Activated CD4-positive, alpha-beta T cell treated with anti-CD3 and anti-CD28 coated beads for 48 hours (primary cell): ENCODE data around the gene FBXW10B.
"Not testable (repeated sequence)": the region's sequence is repeated elsewhere in the genome, so short reads cannot be mapped to it uniquely, and the experiment has no call there.

Experiments
- DNase-seq: peaks from one replicate; pipeline ENCODE4 v3.0.0-alpha.2; 2020

The FBXW10B gene, protein sequence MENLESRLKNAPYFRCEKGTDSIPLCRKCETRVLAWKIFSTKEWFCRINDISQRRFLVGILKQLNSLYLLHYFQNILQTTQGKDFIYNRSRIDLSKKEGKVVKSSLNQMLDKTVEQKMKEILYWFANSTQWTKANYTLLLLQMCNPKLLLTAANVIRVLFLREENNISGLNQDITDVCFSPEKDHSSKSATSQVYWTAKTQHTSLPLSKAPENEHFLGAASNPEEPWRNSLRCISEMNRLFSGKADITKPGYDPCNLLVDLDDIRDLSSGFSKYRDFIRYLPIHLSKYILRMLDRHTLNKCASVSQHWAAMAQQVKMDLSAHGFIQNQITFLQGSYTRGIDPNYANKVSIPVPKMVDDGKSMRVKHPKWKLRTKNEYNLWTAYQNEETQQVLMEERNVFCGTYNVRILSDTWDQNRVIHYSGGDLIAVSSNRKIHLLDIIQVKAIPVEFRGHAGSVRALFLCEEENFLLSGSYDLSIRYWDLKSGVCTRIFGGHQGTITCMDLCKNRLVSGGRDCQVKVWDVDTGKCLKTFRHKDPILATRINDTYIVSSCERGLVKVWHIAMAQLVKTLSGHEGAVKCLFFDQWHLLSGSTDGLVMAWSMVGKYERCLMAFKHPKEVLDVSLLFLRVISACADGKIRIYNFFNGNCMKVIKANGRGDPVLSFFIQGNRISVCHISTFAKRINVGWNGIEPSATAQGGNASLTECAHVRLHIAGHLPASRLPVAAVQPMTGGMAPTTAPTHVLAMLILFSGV

DNA sequence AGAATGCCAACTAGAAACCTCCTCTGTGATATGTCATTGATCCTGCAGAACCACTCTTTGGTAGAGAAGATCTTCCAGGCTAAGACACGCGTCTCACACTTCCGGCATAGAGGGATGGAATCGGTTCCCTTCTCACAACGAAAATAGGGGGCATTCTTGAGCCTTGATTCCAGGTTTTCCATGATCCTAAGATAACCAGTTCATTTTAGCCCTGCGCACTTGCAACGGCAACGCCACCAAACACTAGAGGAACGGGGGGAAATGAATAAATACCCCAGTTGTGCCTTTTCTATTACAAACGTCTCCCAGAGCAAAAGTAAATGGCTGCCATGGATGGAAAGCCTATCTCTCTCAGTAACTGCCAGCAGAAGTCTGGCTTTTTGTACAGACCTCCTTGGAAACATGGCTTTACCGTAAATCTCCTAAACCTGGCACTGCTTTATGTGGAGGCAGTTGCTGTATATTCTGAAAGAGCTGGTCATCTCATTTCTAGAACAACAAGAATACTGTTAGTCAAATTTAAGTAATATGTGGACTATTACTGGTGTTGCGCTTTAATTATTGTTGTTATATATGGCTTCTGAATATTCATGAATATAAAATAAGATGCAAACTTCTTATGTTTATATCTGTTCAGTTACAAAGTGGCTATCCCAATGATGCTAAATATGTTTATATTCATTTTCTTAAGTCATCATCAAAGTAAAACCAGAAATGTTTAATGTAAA, at the start of gene FBXW10B:
TSS of gene FBXW10B (minus strand) at position 374 of the 728 bp plus-strand sequence. CDS start at position 182, 192 bp downstream.
- not testable (repeated sequence) for DNase-seq

DNA sequence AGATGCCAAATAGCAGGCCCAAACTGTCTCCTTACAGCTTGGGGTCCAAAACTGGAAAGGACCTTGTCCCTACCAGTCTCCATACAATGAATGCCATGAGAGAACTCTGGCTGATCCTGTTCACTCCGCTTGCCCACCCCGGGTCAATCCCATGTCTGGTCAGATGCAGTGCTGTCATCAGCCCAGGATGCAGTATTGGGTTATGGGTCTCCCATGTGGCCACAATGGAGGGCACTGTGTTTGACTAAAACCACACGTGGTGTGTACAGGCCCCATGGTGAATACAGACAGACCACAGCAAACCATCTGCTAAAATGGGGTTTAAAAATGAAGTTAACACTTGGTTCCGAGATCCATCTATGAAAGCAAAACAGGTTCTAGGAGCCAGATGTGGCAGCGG, 44.2 kb upstream of the FBXW10B start:
- no peak for DNase-seq

DNA sequence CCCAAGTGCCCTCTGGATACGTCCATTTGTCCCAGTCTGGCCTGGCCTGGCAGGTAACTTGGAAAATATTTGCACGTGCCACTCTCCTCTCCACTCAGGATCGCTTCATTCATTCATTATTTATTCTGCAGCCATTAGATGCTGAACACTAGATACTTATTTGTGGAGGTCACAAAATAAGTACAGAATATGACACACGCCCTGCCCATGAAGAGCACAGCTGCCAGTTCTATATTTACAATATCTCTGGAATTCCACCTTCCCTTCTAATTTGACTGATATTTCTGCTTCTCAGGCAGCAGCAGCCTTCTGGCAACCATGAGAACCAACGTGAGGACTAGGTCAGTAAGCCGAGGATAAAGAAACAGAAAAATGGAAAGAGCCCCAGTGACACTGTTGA, 43.7 kb upstream of the FBXW10B start:
- DNase-seq: no peak

DNA sequence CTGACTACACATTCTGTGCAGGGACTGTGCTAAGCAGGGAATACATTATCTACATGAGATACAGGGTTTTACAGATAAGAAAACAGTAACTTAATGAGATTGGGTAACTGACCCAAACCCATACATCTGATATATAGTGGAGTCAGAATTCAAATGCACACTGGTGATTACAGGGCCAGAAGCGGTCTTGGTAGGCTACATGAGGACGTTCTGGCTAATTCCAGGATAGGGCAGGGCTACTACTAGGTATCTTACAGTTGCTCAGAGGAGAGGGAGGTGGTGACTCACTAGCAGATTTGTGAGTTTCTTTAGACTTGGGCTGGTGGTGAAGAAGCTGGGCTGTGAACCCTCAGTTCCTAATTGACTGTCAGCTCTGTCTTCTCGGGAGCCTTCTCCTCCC, 43.2 kb upstream of the FBXW10B start:
- no peak for DNase-seq

DNA sequence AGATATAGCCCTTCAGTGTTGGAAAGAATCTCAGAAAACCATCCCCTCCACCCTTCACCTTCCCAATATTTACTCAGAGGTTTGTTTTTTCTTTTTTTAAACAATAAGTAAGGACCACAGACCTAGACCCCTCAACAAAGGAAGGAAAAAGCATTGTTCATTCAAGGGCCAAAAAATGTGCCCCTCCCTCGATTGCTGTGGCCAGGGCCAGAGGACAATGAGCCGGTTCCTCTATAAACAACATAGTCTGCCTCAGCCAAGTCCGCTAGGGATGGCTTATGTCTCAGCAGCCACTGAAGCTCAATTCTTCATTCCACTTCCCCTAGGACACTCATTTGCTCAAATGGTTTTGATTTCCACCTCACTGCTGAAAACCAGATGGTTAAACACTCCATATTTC, 40.6 kb upstream of the FBXW10B start:
- no peak for DNase-seq

DNA sequence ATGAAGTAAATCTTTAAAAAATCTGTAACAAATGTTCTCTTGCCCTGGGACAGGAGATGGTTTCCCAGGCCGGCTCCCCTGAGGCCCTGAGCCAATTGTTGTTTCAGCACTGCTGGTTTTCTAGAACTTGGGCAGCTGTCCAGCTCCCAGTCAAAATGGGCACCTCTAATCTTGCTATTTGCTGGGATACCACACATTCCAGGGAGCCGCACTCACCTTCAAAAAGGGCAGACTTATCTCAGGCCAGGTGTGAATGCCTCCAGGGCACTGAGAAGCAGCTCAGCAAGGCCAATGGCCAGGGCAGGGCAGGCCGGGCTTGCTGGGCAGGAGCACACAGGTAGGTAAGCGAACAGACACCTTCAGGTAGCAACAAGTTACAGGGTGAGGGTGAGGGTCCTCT, 40.2 kb upstream of the FBXW10B start:
- no peak for DNase-seq

DNA sequence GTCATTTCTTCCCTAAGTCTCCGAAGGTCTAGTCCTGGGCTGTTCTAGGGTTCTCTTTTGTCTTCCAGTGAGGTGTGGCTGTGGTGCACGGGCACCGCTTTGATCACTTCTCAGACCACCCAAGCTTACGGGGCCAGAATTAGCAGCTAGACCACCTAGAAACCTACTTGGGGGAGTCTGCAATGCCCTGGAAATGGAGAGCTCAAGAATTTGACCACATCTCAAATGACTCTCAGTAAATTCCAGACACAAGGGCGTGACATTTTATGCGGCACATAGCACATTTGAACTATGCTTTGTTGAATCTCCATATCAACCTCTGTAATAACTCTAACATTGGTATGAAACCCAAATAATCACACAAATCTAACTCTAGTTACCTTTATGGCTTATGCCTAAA, 39.7 kb upstream of the FBXW10B start:
- DNase-seq: no peak

DNA sequence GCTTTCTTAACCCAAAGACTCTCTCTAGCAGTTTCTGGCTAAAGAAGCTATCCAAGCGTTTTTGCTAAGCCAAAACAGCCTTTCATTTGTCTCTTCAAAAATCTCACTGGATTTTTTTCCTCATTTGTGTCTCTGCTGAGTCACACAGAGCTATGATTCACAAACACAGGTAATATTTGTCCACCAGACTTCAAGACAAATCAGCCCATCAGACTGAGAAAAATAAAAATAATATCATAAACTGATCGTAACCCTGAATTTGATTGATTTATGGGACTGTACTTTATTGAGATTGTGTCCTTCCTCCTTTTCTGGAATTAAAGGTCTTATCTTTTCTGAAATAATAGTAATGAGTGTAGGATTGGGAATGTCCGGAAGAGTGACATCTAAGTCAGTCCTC, 38.8 kb upstream of the FBXW10B start:
- no peak for DNase-seq

DNA sequence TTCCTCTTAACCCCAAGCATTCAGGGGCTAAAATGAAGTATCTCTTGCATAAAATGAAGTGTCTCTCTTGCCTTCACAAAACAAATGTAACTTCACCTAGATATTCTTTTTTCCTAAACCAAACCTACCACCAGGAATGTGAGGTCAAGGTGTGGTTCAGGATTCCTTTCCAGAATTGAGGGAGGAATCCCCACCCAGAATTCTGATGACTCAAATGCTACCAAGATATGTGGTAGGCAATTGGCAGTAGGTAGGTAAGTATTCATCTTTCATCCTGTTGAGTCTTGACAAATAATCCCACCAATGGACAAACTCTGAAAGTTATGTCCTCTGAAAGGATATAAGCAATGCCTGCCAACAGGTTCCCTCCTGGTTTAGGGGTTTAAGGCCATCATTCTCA, 38.4 kb upstream of the FBXW10B start:
- no peak for DNase-seq

DNA sequence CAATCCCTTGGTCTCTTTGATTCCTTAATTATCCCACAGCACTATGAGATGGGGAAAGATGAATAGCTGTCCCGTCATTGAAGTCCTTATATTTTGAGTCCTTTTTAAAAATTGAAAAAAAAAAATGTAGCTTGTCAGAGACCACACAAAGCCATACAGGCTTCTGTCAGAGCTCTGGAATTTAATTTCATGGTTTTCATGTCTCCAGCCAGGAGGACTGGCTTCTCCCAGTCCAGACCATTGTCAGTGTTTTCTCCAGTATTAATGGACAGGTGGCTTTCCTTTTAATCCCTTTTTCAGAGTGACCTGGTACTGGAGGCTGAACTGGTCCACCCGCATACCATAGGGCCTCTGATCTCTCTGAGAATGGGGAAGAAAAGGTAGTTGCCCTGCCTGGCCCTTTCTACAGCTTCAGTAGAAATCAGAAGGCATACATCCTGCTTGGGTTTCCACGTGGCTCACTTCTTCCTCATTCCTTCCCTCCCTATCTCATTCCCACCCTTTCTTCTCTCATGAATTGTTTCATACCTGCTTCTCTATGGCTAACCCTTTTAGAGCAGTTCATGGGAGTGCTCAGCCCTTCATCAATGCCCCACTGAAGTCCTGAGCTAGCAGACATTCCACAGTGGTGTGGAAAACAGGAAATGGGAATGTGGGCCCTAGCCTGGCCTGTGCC, 35.5 kb upstream of the FBXW10B start:
- no peak for DNase-seq

DNA sequence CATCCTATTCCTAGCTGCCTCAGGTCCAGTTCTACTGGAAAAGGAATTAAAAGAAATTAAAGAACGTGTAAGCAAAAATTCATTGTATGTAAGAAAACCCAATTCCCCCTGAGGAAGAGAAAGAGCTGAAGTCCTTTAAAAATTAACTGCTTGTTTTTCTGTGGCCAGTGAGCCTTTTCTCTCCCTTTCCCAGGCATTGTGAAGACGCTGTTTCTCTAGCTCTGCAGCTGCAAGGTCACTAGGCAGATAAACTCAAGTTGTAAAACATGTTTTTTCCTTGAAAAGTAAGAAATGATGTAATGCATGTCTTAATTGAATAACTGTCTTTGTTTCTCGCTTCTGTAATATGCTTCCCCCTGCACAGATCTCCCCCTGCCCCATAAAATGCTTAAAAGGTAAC, 34.9 kb upstream of the FBXW10B start:
- DNase-seq: not testable (repeated sequence)

DNA sequence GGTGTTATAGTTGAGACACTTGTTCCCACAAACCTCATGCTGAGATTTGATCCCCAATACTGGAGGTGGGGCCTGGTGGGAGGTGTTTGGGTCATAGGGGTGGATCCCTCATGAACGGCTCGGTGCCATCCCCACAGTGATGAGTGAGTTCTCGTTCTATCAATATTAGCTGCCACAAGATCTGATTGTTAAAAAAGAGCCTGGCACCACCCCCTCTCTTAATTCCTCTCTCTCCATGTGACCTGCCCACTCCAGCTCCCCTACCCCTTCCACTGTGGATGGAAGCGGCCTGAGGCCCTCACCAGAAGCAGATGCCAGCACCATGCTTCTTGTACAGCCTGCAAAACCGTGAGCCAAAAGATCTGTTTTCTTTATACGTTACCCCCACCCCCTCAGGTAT, 33.5 kb upstream of the FBXW10B start:
- no peak for DNase-seq

DNA sequence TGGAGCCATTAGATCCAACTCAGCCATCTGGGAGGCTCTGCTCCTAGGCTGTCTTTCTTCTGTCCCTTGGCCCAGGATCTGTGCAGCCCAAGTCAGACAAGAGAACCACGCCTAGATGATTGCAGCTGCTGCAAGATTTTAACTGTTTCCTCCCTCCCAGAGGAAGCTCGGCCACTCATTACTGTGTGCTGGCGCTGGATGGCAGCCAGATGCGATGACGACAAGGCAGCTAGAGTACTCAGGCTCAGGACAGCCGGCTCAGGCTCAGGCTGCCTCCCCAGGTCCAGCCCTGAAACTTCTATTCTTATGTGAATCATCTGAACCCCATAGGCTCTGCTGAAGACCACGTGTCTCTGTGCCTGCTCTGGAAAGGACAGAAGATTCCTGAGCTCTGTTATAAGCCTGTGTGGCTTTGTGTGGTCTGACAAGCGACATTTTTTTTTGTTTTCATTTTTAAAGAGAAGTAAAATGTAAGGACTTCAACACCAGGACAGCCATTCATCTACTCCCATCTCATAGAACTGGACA, 32.1 kb upstream of the FBXW10B start:
- peak; percentile 39 for DNase-seq

DNA sequence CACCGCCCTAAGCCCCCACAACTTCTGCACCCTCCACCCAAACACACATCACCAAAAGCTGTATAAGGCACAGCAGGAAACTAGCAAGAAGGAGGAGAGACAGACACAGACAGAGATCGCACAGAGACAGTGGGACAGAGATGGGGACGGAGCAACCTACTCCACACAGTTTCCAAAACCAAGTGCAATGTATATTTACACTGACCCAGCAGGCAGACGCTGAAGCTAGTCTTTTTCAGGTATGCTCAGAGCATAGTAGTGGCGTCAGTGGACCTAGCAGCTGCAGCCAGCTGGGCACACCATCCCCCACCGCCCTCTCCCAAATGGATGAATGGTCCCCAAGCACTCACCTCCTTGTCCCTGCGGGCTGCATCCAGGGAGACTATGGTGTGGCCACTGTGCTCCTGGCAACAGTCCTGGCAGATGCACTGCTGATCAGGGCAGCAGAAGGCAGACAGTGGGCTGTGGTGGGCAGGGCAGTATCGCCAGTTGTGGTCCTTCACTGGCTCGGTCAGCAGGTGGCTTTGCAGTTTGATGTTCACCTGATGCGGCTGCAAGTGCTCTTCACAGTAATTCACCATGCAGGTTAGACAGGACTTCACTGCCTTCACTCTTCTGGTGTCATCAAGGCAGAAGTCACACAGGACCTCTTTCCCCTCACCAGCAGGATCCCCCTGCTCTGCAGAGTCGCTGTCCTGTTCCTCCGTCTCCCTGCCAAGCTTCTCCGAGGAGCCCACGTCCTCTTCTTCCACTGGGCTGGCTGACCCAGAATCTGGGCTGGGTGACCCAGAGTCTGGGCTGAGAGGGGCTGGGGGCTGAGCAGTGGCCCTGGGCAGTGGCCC, 31.5 kb upstream of the FBXW10B start:
- DNase-seq: no peak

DNA sequence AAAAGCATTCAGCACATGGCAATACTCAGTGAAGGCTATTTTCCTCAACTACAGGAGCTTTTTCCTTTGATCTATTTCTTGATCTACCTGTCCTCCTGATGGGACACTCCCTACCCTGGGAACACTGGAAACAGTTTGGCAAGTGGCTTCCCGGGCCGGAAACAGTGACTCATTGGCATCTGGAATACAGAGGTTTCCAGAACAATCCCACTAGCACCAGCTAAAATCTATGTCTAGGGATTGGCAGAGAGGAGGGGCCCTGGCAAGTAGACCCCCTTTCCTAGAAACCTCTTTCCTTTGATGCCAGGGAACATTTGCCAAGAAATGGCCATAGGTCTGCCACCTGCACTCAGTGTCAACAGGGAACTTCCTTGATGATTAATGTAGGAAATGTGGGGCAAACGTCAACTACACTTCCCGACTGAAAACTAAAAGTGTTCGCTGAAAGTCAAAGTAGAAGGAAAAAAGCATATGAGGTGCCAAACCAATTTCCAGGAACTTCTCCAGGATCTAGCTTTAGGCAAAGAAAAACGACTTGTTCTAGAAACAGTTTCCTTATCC, 30.4 kb upstream of the FBXW10B start:
- no peak for DNase-seq

DNA sequence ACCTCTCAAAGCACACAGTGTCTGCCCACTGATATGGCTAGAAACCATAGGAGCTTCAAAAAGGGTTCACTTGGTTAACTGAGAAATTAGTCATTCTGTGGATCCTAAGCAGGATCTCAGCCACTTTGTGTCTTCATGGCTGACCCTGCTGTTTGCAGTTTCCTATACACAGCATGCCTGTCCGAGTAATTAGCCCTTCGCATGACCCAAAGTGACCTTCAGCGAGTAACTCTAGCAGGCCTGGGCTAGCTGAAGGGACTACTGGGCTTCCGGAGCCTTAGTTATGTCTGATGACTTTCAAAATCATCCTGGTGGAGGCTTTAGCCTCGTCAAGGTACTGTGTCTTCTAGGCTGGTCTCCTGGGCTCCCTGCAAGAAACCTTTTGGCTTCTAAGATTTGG, 28.9 kb upstream of the FBXW10B start:
- DNase-seq: no peak

DNA sequence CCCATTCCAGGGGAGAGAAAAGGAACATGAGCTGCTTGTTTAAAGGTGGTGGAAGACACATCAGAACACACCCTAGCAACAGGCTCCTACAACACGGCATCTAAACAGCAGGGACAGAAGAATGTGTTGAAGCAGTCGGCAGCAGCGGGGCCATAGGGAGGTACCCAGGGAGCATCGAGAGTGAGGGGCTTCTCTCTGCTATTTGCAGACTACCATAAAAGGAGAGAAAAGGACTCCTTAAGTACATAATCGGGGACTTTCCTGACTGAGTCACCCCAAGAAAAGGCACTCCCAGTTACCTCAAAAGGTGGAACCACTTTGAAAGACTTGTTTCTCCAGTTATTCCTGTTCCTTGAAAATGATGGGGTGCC, 26.4 kb upstream of the FBXW10B start:
- DNase-seq: not testable (repeated sequence)

DNA sequence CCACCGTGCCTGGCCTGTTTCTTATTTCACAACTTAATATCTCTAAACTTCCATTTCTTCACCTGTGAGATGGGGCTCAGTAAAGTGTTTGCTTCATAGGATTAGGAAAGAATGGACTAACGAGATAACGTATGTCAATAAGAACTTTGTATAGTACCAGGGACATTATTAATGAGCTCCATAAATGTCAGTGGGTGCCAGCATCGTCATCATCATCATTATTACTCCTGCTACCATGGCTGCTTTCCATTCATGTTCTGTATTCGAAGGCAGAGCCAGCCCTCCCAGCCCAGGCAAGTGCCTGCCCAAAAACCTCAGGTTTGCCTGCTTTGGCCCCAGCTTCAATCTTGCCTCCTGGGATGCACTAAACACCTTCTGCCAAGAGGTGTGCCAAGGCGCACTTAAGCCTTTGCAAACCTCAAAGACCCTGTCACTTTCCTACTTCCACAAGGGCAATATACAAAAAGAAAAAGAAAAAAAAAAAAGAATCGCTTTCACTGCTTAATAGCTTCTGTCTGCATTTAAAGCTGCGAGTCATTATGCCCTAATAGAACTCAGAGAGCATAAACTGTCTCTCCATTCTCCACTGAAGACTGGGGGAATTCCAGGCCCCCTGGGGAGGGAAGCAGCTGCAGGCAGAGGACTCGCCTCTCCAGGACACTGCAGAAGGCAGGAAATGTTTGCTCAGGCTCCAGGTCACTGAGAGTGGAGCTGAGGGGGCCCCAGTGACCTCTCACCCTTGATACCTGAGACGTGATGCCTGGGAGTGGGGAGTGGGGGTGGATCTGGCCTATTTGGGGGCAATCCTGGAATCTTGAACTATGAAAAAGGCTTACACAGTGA, 25.8 kb upstream of the FBXW10B start:
- not testable (repeated sequence) for DNase-seq

DNA sequence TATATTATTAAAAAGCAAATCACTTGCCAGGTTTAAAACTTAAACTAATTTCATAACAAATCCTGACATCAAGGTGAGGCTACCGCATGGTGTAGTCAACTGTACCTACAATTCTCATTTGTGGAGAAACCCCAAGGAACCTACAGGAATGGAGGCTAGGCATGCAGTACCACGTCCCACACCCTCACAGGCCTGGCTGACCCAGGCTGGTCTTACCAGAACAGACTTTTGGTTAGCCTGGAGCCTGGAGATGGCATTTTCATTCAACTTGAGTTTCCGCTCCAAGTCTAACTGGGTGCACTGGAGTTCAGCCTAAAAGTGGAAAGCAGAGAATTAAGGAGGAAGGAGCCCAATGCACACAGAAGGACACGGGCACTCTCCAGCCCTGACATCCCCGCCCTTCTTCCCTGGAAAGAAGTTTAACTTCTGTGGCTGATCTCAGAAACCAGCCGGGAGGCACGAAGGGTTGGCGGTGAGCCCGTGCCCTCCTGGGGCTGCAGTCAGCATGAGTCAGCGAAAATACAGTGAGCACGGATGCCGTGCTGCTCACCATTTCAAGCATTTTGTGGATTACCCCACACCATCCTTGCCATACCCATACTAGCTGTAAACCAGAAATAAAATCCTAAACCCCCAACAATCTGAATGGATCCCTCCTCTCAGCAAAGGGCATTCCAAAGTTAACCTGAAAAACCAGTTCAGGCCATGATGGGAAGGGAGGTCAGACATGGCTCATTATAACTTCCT, 23.2 kb upstream of the FBXW10B start:
- DNase-seq: not testable (repeated sequence)

DNA sequence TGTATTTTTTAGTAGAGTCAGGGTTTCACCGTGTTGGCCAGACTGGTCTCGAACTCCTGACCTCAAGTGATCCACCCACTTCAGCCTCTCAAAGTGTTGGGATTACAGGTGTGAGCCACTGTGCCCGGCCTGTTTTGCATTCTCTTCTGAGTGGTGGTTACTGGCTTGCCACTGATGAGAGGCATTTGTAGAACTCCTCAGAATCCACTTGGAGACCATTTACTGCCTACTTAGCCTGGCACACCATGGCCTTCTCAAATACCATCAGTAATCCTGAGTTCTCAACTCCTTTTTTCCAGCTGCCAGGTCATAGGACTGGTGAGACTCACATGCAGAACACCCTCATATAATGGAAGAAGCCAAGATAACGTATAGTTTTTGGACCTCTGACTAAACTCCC, 22.5 kb upstream of the FBXW10B start:
- DNase-seq: not testable (repeated sequence)
